T-helper 22 cell (primary cell): ENCODE measurements around the gene FOXN4.
"Not testable (repeated sequence)": the region's sequence is repeated elsewhere in the genome, so short reads cannot be mapped to it uniquely, and the experiment has no call there.

ENCODE experiments used
- DNase-seq: peaks from one replicate; pipeline ENCODE4 v3.0.0-alpha.2; 2020; ENCODE audit warnings: low read depth

FOXN4 gene, protein sequence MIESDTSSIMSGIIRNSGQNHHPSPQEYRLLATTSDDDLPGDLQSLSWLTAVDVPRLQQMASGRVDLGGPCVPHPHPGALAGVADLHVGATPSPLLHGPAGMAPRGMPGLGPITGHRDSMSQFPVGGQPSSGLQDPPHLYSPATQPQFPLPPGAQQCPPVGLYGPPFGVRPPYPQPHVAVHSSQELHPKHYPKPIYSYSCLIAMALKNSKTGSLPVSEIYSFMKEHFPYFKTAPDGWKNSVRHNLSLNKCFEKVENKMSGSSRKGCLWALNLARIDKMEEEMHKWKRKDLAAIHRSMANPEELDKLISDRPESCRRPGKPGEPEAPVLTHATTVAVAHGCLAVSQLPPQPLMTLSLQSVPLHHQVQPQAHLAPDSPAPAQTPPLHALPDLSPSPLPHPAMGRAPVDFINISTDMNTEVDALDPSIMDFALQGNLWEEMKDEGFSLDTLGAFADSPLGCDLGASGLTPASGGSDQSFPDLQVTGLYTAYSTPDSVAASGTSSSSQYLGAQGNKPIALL

GRCh38 chr12:109308534-109309380 is at the start of gene FOXN4:
Gene FOXN4, minus strand, starts transcription at chr12:109309284. Its CDS starts 963 bp downstream, at chr12:109308321.
- DNase-seq: no peak

- no peak for DNase-seq
These were observed 49.2 kb upstream of the FOXN4 start for GRCh38 chr12:109358154-109358869.

GRCh38 chr12:109357032-109357431 is 47.9 kb upstream of the FOXN4 start:
- no peak for DNase-seq

DNA sequence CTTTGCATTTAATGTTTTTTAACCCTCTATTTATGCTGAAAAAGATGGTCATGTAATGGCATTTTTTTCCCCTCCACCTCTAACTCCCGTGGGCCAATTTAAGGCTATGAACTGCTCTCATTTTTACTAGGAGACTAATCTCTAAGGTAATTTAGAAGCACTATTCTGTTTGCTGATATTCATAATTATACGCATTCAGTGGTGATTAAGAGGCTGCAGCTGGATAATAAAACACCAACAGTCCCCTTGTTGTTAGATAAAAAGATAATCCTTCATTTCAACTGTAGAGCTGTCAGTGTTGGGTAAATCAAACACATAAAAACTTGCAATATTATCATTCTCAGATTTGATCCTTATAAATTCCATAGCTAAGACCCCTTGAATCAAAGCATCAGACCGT is 47.5 kb upstream of the FOXN4 start:
- no peak for DNase-seq

GRCh38 chr12:109352184-109352583 is 43.1 kb upstream of the FOXN4 start:
- no peak for DNase-seq

DNA sequence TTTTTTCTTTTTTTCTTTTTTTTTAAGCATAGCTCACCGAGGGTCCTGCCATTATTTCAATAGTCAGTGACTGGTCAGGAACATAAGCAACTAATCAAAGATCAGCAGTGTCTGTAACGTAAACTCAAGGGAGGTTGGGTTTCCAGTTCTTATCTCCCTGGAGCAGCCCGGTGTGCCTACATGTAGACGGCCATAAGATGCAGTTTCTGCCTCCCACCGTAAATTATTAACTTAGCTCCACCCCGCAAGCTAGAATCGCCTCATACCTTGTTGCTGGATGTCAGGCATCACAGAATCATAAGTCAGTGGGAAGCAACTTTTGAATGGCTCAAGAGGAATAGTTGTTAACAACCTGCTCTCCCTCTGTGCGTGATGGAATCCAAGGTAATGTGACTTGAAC is 38.5 kb upstream of the FOXN4 start, which contains the start of gene MYO1H:
Gene MYO1H (plus strand): TSS at position 312 of the 400 bp plus-strand sequence. CDS start 61 bp downstream, at position 373.
- no peak for DNase-seq

- no peak for DNase-seq
These were observed 37.8 kb upstream of the FOXN4 start for GRCh38 chr12:109346920-109347319.

- no peak for DNase-seq
These were observed 36.3 kb upstream of the FOXN4 start for GRCh38 chr12:109345428-109345827.

GRCh38 chr12:109343677-109344076 is 34.6 kb upstream of the FOXN4 start:
- no peak for DNase-seq

- no peak for DNase-seq
These were observed 27.5 kb upstream of the FOXN4 start for GRCh38 chr12:109336593-109336992.

- no peak for DNase-seq
These were observed 25.8 kb upstream of the FOXN4 start for GRCh38 chr12:109334887-109335286.

GRCh38 chr12:109331301-109331952 is 22.3 kb upstream of the FOXN4 start:
- DNase-seq: no peak

DNA sequence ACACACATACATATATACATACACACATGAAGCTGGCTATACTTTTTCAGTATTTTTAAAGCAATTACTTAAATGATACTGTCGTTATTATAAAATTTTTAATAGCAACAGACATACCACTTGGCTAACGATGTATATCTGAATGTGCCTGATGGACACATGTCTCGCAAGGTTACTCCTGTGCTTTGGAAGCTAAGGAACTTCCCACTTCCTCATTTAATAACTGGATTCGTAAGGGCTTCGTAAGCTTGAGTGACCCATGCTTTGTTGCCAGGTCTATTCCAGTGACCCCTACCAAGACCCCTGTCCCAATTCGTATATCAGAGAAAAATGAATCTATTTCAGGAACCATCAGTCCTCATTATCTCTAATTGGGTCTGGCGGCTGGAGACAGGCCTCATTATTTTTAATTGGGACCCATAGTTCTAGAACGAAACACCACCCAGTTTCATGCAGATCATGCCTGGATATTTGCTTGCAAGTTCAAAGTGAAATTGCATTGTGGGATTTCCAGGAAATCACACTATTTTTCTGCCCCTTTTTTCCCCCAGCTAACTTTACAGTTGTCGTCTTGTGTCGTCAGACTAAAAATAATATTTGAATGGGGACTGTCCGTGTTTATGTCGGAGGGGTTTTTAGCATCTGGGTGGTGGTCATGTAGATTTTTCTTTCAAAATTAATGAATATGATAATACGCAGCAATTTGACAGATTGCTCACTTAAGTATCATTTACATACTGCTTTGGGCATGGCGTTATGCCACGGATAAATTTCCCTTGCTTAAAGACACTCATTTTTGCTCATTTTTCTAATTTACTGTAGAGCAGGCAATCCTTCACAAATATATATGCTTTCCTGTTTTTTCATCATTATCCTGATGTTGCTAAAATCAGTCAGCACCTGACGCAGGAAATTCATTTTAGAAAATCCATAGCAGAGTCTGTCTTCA is 21.5 kb upstream of the FOXN4 start:
- DNase-seq: no peak

- no peak for DNase-seq
These were observed 20.6 kb upstream of the FOXN4 start for GRCh38 chr12:109329686-109330085.

- no peak for DNase-seq
These were observed 19.9 kb upstream of the FOXN4 start for GRCh38 chr12:109329003-109329402.

GRCh38 chr12:109321294-109321693 is 12.2 kb upstream of the FOXN4 start:
- not testable (repeated sequence) for DNase-seq

- no peak for DNase-seq
These were observed 1.4 kb upstream of the FOXN4 start for GRCh38 chr12:109310247-109311125.

- DNase-seq: no peak
These were observed 530 bp upstream of the FOXN4 start for GRCh38 chr12:109309381-109310246.
